Adrenal gland (tissue), 5 donors: Measurements from ENCODE around the gene EXOC3.

Experiments used
- POLR2A ChIP-seq, 2 donors: fragments of 450-650 bp; IDR thresholded peaks; one replicate each; pipeline ENCODE4 v1.6.1; 2017; ENCODE audit warnings: antibody characterized with exemption in 2 of 2, mild to moderate bottlenecking in 2 of 2, moderate library complexity in 1 of 2
- TF ChIP-seq, protein P1 (sequence below), 6 experiments: fragments of 450-650 bp in 4 of 6; fragments of 200-600 bp in 2 of 6; sonication (generic) in 1 of 6; IDR thresholded peaks; 1 replicate in 5 of 6; 2 replicates in 1 of 6; pipeline versions ENCODE4 v1.5.1 to v1.8.0; 2016 to 2021; ENCODE audit warnings: antibody characterized with exemption in 6 of 6, mild to moderate bottlenecking in 2 of 6, moderate library complexity in 1 of 6
- donor health status: DM: no; HTN: no; CAD: no.

DNA sequence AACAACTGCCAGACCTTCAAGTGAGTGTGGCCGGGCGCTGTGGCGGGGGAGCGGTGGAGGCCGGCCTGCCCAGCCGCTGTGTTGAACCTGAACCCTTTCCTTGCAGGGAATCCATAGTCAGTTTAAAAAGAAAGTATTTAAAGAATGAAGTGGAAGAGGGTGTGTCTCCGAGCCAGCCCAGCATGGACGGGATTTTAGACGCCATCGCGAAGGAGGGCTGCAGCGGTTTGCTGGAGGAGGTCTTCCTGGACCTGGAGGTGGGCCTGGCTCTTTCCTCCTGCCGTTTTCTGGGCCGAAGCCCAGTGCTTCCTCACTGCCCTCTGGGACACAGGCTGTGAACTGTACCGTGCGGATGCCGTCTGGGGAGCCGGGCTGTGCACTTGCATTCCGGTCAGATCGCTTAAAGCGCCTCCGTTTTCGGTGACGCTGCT is 19.1 kb downstream of the EXOC3 start:
- TF ChIP-seq, protein P1, sequence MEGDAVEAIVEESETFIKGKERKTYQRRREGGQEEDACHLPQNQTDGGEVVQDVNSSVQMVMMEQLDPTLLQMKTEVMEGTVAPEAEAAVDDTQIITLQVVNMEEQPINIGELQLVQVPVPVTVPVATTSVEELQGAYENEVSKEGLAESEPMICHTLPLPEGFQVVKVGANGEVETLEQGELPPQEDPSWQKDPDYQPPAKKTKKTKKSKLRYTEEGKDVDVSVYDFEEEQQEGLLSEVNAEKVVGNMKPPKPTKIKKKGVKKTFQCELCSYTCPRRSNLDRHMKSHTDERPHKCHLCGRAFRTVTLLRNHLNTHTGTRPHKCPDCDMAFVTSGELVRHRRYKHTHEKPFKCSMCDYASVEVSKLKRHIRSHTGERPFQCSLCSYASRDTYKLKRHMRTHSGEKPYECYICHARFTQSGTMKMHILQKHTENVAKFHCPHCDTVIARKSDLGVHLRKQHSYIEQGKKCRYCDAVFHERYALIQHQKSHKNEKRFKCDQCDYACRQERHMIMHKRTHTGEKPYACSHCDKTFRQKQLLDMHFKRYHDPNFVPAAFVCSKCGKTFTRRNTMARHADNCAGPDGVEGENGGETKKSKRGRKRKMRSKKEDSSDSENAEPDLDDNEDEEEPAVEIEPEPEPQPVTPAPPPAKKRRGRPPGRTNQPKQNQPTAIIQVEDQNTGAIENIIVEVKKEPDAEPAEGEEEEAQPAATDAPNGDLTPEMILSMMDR (IDR thresholded peaks at IDR 0.05) = no peak
- TF ChIP-seq POLR2A (IDR thresholded peaks at IDR 0.05) = no peak
